Osteocyte (in vitro differentiated cells): ENCODE measurements around the gene EVI2A. TPM values are rescaled to one million over a fixed set of nuclear protein-coding genes. Genes with fewer than 3 reads are reported as not detected.

ENCODE experiments used
- DNase-seq: peaks from one replicate; pipeline ENCODE4 v3.0.0; 2021; ENCODE audit warnings: mixed read lengths; ENCODE audit not compliant: unreplicated experiment; ENCODE audit errors: extremely low spot score
- H3K27ac Mint-ChIP-seq: one replicate; pipeline ENCODE4 v1.8.0; 2021; ENCODE audit warnings: mild to moderate bottlenecking, mixed read lengths; ENCODE audit not compliant: unreplicated experiment
- H3K27me3 Mint-ChIP-seq: one replicate; pipeline ENCODE4 v1.8.0; 2021; ENCODE audit warnings: mixed read lengths; ENCODE audit not compliant: unreplicated experiment
- H3K36me3 Mint-ChIP-seq: one replicate; pipeline ENCODE4 v1.8.0; 2021; ENCODE audit warnings: mixed read lengths; ENCODE audit not compliant: unreplicated experiment
- H3K4me1 Mint-ChIP-seq: one replicate; pipeline ENCODE4 v1.8.0; 2021; ENCODE audit warnings: mixed read lengths; ENCODE audit not compliant: unreplicated experiment
- H3K4me3 Mint-ChIP-seq: one replicate; pipeline ENCODE4 v1.8.0; 2021; ENCODE audit warnings: mild to moderate bottlenecking, moderate library complexity, mixed read lengths; ENCODE audit not compliant: unreplicated experiment
- H3K9me3 Mint-ChIP-seq: one replicate; pipeline ENCODE4 v1.8.0; 2021; ENCODE audit warnings: mixed read lengths; ENCODE audit not compliant: unreplicated experiment
- CTCF ChIP-seq: fragments of 200-600 bp; sonication (generic); IDR thresholded peaks from 2 replicates; pipeline ENCODE4 v1.5.0; 2021; ENCODE audit warnings: antibody characterized with exemption, mild to moderate bottlenecking, moderate library complexity
- long read RNA-seq: library from polyadenylated mRNA; unstranded; transcript quantifications from one replicate; pipeline ENCODE4 v2.0.0, GENCODE V29; 2021
- total RNA-seq: library from RNA; stranded (reverse); gene quantifications from 2 replicates; pipeline ENCODE4 v1.2.1, GENCODE V29; 2021

The EVI2A gene
- not detected in 2 replicates for total RNA-seq
- long read RNA-seq = 0 reads

- H3K36me3 Mint-ChIP-seq = peaks cover 10% of the 10 kb centered on the region
- DNase-seq = no peak
- H3K4me1 Mint-ChIP-seq = peaks cover 14% of the 10 kb centered on the region
- TF ChIP-seq CTCF = no peak
- H3K27me3 Mint-ChIP-seq = no peaks in the 10 kb centered on the region
- no peak within 1 kb of the TSS for H3K4me3 Mint-ChIP-seq
- H3K9me3 Mint-ChIP-seq = no peaks in the 10 kb centered on the region
- H3K27ac Mint-ChIP-seq = peak within 1 kb of the TSS; percentile 43
Observed at GRCh38 chr17:31321481-31321880, at the start of gene EVI2A. TSS of gene EVI2A (minus strand) at chr17:31321622. CDS start at chr17:31319013, 2,609 bp downstream.

- peaks cover 13% of the 10 kb centered on the region for H3K4me1 Mint-ChIP-seq
- H3K27me3 Mint-ChIP-seq = no peaks in the 10 kb centered on the region
- no peaks in the 10 kb centered on the region for H3K9me3 Mint-ChIP-seq
- H3K4me3 Mint-ChIP-seq = no peak overlapping the region
- no peak for TF ChIP-seq CTCF
- no peak for DNase-seq
- peak overlapping the region; percentile 24 for H3K27ac Mint-ChIP-seq
- H3K36me3 Mint-ChIP-seq = peaks cover 18% of the 10 kb centered on the region
Observed at GRCh38 chr17:31369266-31369665, 47.8 kb upstream of the EVI2A start.

- no peak for TF ChIP-seq CTCF
- DNase-seq = no peak
- Mint-ChIP-seq H3K9me3 (no peaks in the 10 kb centered on the region), H3K27ac (no peak overlapping the region), H3K4me1 (peaks cover 7% of the 10 kb centered on the region), H3K4me3 (no peak overlapping the region), H3K27me3 (no peaks in the 10 kb centered on the region), H3K36me3 (peaks cover 22% of the 10 kb centered on the region)
Observed at GRCh38 chr17:31366088-31366487, 44.7 kb upstream of the EVI2A start.

GRCh38 chr17:31364012-31364411 is 42.6 kb upstream of the EVI2A start:
- H3K36me3 Mint-ChIP-seq = peaks cover 36% of the 10 kb centered on the region
- H3K4me3 Mint-ChIP-seq = no peak overlapping the region
- H3K27me3 Mint-ChIP-seq = no peaks in the 10 kb centered on the region
- no peaks in the 10 kb centered on the region for H3K4me1 Mint-ChIP-seq
- H3K27ac Mint-ChIP-seq = no peak overlapping the region
- no peak for TF ChIP-seq CTCF
- no peak for DNase-seq
- H3K9me3 Mint-ChIP-seq = no peaks in the 10 kb centered on the region

GRCh38 chr17:31357839-31358394 is 36.5 kb upstream of the EVI2A start:
- Mint-ChIP-seq H3K4me1 (no peaks in the 10 kb centered on the region), H3K36me3 (peaks cover 55% of the 10 kb centered on the region), H3K9me3 (no peaks in the 10 kb centered on the region), H3K27me3 (no peaks in the 10 kb centered on the region), H3K27ac (no peak overlapping the region), H3K4me3 (no peak overlapping the region)
- TF ChIP-seq CTCF = no peak
- DNase-seq = no peak
